ENCODE results near the gene MACF1.
"Not testable (repeated sequence)": the region's sequence is repeated elsewhere in the genome, so short reads cannot be mapped to it uniquely, and the experiment has no call there.

Gene MACF1, protein sequence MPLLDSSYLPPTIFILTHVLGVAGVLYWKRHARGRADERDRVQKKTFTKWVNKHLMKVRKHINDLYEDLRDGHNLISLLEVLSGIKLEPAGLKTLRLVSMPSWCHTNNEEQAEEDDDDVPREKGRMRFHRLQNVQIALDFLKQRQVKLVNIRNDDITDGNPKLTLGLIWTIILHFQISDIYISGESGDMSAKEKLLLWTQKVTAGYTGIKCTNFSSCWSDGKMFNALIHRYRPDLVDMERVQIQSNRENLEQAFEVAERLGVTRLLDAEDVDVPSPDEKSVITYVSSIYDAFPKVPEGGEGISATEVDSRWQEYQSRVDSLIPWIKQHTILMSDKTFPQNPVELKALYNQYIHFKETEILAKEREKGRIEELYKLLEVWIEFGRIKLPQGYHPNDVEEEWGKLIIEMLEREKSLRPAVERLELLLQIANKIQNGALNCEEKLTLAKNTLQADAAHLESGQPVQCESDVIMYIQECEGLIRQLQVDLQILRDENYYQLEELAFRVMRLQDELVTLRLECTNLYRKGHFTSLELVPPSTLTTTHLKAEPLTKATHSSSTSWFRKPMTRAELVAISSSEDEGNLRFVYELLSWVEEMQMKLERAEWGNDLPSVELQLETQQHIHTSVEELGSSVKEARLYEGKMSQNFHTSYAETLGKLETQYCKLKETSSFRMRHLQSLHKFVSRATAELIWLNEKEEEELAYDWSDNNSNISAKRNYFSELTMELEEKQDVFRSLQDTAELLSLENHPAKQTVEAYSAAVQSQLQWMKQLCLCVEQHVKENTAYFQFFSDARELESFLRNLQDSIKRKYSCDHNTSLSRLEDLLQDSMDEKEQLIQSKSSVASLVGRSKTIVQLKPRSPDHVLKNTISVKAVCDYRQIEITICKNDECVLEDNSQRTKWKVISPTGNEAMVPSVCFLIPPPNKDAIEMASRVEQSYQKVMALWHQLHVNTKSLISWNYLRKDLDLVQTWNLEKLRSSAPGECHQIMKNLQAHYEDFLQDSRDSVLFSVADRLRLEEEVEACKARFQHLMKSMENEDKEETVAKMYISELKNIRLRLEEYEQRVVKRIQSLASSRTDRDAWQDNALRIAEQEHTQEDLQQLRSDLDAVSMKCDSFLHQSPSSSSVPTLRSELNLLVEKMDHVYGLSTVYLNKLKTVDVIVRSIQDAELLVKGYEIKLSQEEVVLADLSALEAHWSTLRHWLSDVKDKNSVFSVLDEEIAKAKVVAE (N-terminal part only)

DNA sequence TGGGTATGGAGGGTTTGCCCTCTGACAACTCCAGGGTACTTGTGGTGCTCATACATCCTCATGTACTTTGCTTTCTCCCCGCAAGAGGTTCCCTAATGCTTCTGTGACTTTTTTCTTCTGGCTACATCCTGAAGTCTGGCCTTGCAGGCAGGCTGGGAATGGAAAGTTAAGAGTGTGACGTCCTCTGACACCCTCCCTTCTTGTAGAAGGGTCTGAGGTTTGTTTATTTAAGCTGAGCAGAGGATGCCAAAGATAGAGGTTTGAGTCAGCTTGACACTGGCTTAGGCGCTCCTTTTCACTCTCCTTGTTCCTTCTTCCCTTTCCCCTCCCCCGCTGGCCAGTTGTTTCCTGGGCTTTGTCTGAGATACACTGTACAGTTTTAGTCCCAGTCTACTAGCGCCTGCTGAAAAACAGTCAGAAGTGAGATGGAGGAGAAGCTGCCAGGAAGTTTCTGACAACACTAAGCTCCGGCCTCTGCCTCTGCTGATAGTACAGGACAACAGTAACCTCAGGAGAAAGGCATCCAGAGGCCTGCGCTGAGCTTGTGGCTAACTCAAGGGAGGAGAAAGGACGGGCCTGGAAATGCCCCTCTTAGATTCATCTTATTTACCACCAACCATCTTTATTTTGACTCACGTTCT is at the start of gene MACF1:
Gene MACF1 (plus strand): TSS at position 255 of the 641 bp plus-strand sequence. CDS start 328 bp downstream, at position 583.
- H3K27ac Mint-ChIP-seq = peak within 1 kb of the TSS; percentile 95
- H3K4me3 Mint-ChIP-seq = peak within 1 kb of the TSS; percentile 89
- no peaks in the 10 kb centered on the region for H3K9me3 Mint-ChIP-seq
- DNase-seq (peak; percentile 44), ATAC-seq (peak; percentile 66)
- H3K36me3 Mint-ChIP-seq (ENCODE audit: low read depth) = peaks cover 6% of the 10 kb centered on the region
- no peaks in the 10 kb centered on the region for H3K27me3 Mint-ChIP-seq
- peaks cover 62% of the 10 kb centered on the region for H3K4me1 Mint-ChIP-seq

DNA sequence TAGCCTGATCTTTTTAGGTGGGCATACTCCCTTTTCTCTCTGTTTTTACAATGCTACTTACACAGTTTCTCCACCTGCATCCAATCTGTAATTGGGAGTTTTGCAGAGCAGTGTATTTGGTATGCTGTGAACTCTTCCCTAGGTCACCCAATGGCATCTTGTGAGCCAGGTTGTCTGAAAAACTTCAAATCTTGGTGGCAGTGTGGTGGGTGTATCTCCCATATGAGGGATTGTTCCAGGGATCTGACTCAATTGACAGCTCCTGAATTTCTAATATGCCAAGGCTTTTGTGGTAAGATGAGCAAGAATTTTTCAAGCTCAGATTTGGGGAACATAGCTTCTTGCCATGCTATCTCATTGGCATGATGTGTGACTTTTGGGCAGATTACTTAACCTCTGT is 47.2 kb upstream of the MACF1 start:
- Mint-ChIP-seq H3K27me3 (no peaks in the 10 kb centered on the region), H3K36me3 (ENCODE audit: low read depth) (peaks cover 2% of the 10 kb centered on the region)
- no peak for ATAC-seq

DNA sequence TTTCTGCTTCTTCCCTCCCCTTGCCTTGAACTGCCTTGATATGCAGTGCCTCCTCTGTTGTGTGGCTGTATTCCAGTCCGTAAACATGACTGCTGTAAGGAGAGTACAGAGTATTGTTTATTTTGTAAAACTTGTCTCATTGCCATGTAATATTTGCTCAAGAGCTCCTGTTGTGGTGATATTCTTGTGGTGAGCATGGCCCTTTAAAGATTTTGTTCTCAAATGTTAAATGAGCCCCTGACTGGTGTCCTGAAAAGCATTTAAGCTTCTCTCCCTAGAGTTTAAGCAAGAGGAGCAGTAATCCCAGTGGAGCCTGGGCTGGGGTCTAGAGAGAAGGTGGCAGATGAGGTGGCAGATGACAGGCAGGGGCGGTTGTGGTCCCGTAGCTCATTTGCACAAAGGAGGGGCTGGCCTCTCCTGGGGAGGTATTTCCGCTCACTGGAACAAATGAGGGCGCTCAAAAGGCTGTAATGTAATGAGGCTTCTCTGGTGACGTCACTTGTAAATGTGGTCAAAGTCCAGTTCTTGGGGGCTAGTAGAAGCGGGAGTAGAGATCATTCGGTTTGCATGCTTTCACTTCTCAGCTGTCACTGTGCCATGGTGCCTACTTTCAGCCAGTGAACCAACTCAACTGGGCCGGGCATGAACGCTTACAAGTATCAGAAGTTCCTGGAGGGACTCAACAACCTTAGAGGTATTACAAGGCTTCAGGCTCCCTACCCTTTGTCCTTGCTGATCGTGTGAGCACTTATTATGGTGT is 46.0 kb upstream of the MACF1 start:
- no peak for DNase-seq
- Mint-ChIP-seq H3K9me3 (no peaks in the 10 kb centered on the region), H3K4me1 (peaks cover 15% of the 10 kb centered on the region), H3K36me3 (ENCODE audit: low read depth) (peaks cover 2% of the 10 kb centered on the region), H3K4me3 (no peak overlapping the region), H3K27me3 (no peaks in the 10 kb centered on the region), H3K27ac (no peak overlapping the region)
- peak; percentile 65 for ATAC-seq

More for the DNA sequence above, 47.2 kb upstream of the MACF1 start:
- Mint-ChIP-seq H3K4me1 (peaks cover 10% of the 10 kb centered on the region), H3K9me3 (no peaks in the 10 kb centered on the region), H3K4me3 (no peak overlapping the region), H3K27ac (no peak overlapping the region)
- no peak for DNase-seq

DNA sequence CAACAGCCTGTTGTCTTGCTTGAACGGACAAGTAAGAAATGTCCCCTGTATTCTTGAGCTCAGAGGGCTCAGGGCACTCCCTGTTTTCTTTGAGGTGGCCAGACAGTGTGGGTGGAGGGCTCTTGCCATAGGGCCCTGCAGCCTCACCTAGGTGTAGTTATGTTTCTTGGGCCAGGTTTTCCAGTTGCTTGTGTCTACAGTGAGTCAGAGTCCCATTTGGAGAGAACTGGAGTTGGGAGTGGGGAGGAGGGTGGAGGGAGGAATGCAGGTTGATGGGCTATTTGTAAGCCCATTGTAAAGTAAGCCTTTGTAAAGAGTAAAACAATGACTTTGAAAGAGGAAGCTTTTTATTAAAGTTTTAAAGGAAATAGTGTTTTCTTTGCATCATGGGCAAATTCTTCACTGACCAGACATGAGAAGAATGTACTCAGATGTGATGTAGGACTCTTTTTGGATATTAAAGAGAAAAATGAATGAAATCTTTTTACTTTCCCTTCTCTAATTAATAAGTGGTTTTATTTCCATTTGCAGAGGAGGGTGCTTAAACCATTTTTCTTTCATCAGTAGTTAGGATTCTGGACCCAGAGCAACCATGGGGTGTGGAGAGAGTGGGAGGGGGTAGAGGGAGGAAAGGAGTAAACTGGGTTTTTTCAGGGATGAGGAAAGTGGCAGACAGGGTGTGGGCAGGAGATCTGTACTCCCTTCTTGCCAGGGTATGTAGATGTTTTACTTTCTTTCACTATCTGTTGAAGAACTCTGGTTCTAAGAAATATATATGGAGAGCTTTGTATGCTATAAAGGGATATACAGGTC is 45.1 kb upstream of the MACF1 start:
- H3K4me3 Mint-ChIP-seq = no peak overlapping the region
- DNase-seq (no peak), ATAC-seq (no peak)
- H3K36me3 Mint-ChIP-seq (ENCODE audit: low read depth) = peaks cover 2% of the 10 kb centered on the region
- H3K27ac Mint-ChIP-seq = no peak overlapping the region
- H3K27me3 Mint-ChIP-seq = no peaks in the 10 kb centered on the region
- no peaks in the 10 kb centered on the region for H3K9me3 Mint-ChIP-seq
- H3K4me1 Mint-ChIP-seq = peaks cover 19% of the 10 kb centered on the region

DNA sequence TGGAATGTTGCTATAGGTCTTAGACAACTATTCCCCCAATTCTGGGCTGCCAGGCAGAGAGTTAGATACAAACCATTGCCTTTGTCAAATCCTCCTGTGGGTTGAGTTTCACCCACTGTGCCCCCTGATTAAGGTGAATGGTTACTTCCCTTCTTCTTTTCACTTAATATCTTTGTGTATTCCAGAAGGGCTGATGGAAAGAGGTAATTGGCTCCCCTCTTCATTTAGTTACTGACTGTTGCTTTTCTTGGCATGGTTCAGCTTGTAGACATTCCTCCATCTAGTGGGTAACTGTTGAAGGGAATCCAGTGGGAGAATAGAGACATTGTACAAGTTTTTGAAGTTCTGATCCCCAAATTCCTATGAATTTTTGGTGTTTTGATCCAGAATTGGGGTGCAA is 43.8 kb upstream of the MACF1 start:
- no peak for DNase-seq
- Mint-ChIP-seq H3K36me3 (ENCODE audit: low read depth) (no peaks in the 10 kb centered on the region), H3K4me3 (no peak overlapping the region), H3K4me1 (peaks cover 23% of the 10 kb centered on the region), H3K27ac (no peak overlapping the region), H3K27me3 (no peaks in the 10 kb centered on the region), H3K9me3 (no peaks in the 10 kb centered on the region)
- ATAC-seq = no peak

DNA sequence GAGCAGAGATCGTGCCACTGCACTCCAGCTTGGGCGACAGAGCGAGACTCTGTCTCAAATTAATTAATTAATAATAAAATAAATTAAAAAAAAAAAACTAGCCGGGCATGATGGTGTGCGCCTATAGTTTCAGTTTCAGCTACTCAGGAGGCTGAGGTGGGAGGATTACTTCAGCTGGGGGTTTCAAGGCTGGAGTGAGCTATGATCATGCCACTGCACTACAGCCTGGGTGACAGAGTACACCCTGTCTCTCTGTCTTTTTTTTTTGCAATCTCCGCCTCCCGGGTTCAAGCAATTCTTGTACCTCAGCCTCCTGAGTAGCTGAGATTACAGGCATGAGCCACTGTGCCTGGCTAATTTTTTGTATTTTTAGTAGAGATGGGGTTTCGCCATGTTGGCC is 42.7 kb upstream of the MACF1 start:
- ATAC-seq; H3K4me3 Mint-ChIP-seq; H3K36me3 Mint-ChIP-seq (ENCODE audit: low read depth); H3K27me3 Mint-ChIP-seq; H3K9me3 Mint-ChIP-seq; H3K27ac Mint-ChIP-seq; DNase-seq: not testable (repeated sequence)
- peaks cover 25% of the 10 kb centered on the region for H3K4me1 Mint-ChIP-seq

DNA sequence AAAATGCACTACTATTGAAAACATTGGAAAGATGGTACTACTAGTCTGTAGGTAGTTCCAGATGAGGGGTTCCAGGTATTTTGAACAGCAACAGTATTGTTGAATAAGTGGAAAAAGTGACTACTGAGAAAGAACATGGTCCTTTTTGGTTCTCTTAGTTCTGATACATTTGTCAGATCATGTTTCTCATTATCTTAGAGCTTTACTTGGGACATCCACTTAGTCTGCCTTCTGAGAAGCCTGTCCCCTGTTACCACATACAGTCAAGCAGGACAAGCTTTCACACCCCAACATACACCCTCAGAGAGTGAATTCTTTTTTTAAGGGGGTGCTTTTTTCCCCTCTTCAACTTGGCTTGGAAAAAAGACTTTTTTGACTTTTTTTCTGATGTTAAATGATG is 41.0 kb upstream of the MACF1 start:
- Mint-ChIP-seq H3K4me3 (no peak overlapping the region), H3K9me3 (no peaks in the 10 kb centered on the region), H3K27me3 (no peaks in the 10 kb centered on the region), H3K4me1 (peaks cover 25% of the 10 kb centered on the region), H3K27ac (no peak overlapping the region), H3K36me3 (ENCODE audit: low read depth) (no peaks in the 10 kb centered on the region)
- ATAC-seq (peak; percentile 51), DNase-seq (no peak)

DNA sequence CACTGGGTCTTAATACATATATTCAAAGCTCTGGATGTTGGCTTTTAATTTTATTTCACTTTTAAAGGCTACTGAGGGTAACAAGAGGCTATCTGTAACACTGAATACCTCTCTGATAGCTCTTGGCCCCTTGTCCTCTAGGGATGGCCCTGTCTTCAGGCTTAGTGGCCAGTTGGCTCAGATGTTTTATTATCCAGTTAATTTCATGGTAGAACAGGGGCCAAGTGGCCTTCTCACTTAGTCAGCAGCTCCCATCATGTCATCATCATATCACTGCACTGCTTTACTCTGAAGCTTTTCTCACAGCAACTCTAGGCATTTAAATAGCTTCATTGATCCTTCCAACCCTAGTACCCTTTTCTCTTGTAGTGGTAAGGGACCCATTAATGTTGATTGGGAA is 40.2 kb upstream of the MACF1 start:
- no peak for DNase-seq
- ATAC-seq = no peak
- Mint-ChIP-seq H3K36me3 (ENCODE audit: low read depth) (no peaks in the 10 kb centered on the region), H3K27me3 (no peaks in the 10 kb centered on the region), H3K4me3 (no peak overlapping the region), H3K27ac (no peak overlapping the region), H3K4me1 (peaks cover 25% of the 10 kb centered on the region), H3K9me3 (no peaks in the 10 kb centered on the region)

DNA sequence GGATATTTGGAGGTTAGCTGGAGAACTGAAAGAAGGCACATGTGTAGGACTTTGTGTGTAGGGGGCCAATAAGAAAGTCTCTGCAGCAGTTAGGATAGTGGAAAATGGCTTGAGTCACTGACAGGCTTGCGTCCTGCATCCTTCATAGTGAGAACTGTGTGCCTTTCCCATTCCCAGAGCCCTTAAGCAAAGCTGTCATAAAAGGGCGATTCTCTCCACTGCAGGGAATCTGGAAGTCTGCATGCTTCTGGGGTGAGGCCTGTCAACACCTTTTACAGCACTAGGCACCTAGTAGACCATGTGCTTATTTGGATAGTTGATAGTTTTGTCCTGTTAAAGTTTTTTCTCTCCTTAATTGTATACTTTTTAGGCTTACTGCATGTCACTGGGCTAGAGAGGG is 39.4 kb upstream of the MACF1 start:
- ATAC-seq (no peak), DNase-seq (no peak)
- peaks cover 25% of the 10 kb centered on the region for H3K4me1 Mint-ChIP-seq
- H3K9me3 Mint-ChIP-seq = no peaks in the 10 kb centered on the region
- peak overlapping the region; percentile 0 for H3K27ac Mint-ChIP-seq
- no peak overlapping the region for H3K4me3 Mint-ChIP-seq
- no peaks in the 10 kb centered on the region for H3K27me3 Mint-ChIP-seq
- H3K36me3 Mint-ChIP-seq (ENCODE audit: low read depth) = no peaks in the 10 kb centered on the region

DNA sequence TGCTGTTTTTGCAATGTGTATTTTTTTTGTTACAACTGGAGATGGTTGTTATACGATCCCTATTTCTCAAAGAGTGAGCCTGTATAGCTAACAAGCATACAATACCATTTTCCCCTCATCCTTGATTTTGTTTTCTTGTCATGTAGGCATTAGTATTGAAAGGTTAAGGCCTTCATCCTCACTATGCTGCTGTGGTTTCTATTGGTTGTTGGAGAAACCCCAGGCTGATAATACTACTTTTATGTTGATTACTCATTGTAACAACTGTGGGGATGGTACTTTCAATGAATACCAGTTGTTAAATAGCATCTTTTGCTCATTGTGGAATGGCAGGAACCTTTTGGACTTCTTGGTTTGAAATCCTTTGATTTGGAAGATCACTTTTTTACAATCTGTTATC is 39.0 kb upstream of the MACF1 start:
- H3K9me3 Mint-ChIP-seq = no peaks in the 10 kb centered on the region

DNA sequence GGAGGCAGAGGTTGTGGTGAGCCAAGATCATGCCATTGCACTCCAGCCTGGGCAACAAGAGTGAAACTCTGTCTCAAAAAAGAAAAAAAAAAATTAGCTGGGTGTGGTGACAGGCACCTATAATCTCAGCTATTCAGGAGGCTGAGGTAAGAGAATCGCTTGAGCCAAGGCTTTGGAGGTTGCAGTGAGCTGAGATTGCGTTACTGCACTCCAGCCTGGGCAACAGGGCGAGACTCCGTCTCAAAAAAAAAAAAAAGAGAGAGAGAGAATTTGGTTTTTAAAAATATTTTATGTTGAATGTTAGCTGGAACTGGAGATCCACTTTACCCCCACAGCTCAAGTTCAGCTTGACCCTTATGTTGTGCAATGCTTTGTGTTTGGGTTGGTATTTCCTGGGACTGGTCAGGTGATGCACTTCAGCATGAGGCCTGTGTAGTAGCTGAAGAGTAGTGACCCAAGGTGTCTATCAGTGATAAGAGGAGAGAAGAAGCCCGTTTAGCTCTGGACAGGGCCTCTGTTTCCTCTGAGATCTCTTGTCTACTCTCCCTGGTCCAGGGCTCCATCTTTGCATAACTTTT is 36.8 kb upstream of the MACF1 start:
- ATAC-seq (no peak), DNase-seq (no peak)
- Mint-ChIP-seq H3K9me3 (no peaks in the 10 kb centered on the region), H3K4me1 (peaks cover 22% of the 10 kb centered on the region), H3K36me3 (ENCODE audit: low read depth) (no peaks in the 10 kb centered on the region), H3K27me3 (no peaks in the 10 kb centered on the region), H3K4me3 (no peak overlapping the region), H3K27ac (no peak overlapping the region)

More for the DNA sequence above, 39.0 kb upstream of the MACF1 start:
- Mint-ChIP-seq H3K36me3 (ENCODE audit: low read depth) (no peaks in the 10 kb centered on the region), H3K4me1 (peaks cover 25% of the 10 kb centered on the region), H3K27ac (no peak overlapping the region), H3K4me3 (no peak overlapping the region), H3K27me3 (no peaks in the 10 kb centered on the region)
- DNase-seq = no peak
- no peak for ATAC-seq

DNA sequence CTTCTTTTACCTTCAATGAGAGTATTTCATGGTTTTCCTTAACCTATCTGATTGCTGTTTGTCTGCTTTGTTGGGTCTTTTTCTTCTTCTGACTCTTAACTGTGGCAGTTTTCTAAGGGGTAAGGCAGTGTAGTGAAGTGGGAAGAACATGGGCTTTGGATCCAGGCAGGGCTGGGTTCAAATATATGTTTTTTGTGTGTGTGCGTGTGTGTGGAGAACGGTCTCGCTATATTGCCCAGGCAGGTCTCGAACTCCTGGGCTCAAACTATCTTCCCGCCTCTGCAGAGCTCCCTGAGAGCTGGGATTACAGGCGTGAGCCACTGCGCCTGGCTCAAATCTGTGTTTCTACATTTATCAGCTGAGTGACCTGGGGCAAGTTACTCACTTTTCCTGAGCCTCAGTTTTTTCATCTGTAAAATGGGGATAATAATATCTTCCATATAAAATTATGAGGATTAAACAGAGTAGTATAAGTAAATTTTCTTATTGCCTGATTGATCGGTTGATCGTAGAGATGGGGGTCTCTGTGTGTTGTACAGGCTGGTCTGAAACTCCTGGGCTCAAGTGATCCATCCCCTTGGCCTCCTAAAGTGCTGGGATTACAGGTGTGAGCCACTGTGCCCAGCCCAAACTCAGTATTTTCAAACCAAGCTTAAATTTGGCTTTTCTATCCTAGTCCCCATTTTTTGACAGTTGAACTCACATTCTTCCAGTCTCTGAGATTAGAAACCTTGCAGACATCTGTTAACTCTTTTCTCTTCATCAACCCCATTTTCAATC is 36.0 kb upstream of the MACF1 start:
- Mint-ChIP-seq H3K27ac (no peak overlapping the region), H3K36me3 (ENCODE audit: low read depth) (no peaks in the 10 kb centered on the region), H3K4me3 (no peak overlapping the region), H3K27me3 (no peaks in the 10 kb centered on the region), H3K4me1 (peaks cover 19% of the 10 kb centered on the region), H3K9me3 (no peaks in the 10 kb centered on the region)
- DNase-seq (no peak), ATAC-seq (no peak)

Measured in activated naive CD8-positive, alpha-beta T cell treated with anti-CD3 and anti-CD28 coated beads, Interleukin-2, amount 50 U/mL, for 24 hours (primary cell).